Sigmoid colon (tissue), 7 donors: Measurements from ENCODE around the gene ACTR6. TPM values are rescaled to one million over a fixed set of nuclear protein-coding genes. Genes with fewer than 3 reads are reported as not detected.

Source experiments
- DNase-seq: peaks from one replicate; pipeline ENCODE4 v3.0.0-alpha.2; 2019
- H3K27ac ChIP-seq, 4 donors: fragments of 200-600 bp; sonication (generic); one replicate each; pipeline ENCODE4 v1.5.1; 2016 to 2019; ENCODE audit warnings: mild to moderate bottlenecking in 1 of 4
- H3K27me3 ChIP-seq, 3 donors: fragments of 200-600 bp; sonication (generic); one replicate each; pipeline ENCODE4 v1.5.1; 2019; ENCODE audit warnings: mild to moderate bottlenecking in 1 of 3
- H3K36me3 ChIP-seq, 4 donors: fragments of 200-600 bp; sonication (generic); one replicate each; pipeline ENCODE4 v1.5.1; 2016 to 2019
- H3K4me1 ChIP-seq, 4 donors: fragments of 200-600 bp; sonication (generic); one replicate each; pipeline ENCODE4 v1.5.1; 2017 to 2019
- H3K4me3 ChIP-seq, 4 donors: fragments of 200-600 bp; sonication (generic); one replicate each; pipeline ENCODE4 v1.5.1; 2017 to 2019; ENCODE audit warnings: mild to moderate bottlenecking in 2 of 4, moderate library complexity in 1 of 4
- H3K9me3 ChIP-seq, 4 donors: fragments of 200-600 bp in 3 of 4; sonication (generic) in 3 of 4; one replicate each; pipeline versions ENCODE4 v1.5.1 to v1.6.1; 2013 to 2019
- EP300 ChIP-seq, 4 donors: sonication (generic); formaldehyde crosslinking; IDR thresholded peaks; one replicate each; pipeline ENCODE4 v1.6.1; 2017; ENCODE audit warnings: antibody characterized with exemption in 4 of 4
- POLR2A ChIP-seq, 2 donors: fragments of 450-650 bp; IDR thresholded peaks; one replicate each; pipeline ENCODE4 v1.6.1; 2016; ENCODE audit warnings: antibody characterized with exemption in 2 of 2, mild to moderate bottlenecking in 2 of 2, moderate library complexity in 2 of 2
- POLR2AphosphoS5 ChIP-seq, 4 donors: sonication (generic); formaldehyde crosslinking; IDR thresholded peaks; one replicate each; pipeline ENCODE4 v1.6.1; 2017; ENCODE audit warnings: antibody characterized with exemption in 4 of 4
- WGBS, 2 donors: extraction: QIAGEN DNeasy Blood & Tissue Kit; methylation state at CpG; one replicate each; pipeline ENCODE4 v1.1.7; 2013; 5-methylcytosine and 5-hydroxymethylcytosine counted together
- intact Hi-C: fragments of 100-400 bp; cut with DNase I; formaldehyde crosslinking; loops from one replicate; pipeline ENCODE4 v1.15.1; 2023
- polyA plus RNA-seq, 3 donors: library from polyadenylated mRNA; stranded (reverse); fragments of 200-250 nt; gene quantifications; one replicate each; pipeline ENCODE4 v1.2.3, GENCODE V29; 2013
- total RNA-seq, 4 donors: library from RNA; depleted of rRNA; stranded (reverse); fragments of >200 nt; gene quantifications; one replicate each; pipeline ENCODE4 v1.1.0, GENCODE V29; 2016
- TF ChIP-seq, protein P1 (sequence below), 4 experiments: fragments of 450-650 bp in 3 of 4; fragments of 200-600 bp in 1 of 4; IDR thresholded peaks; one replicate each; pipeline ENCODE4 v1.5.1; 2016 to 2019; ENCODE audit warnings: antibody characterized with exemption in 4 of 4, mild to moderate bottlenecking in 3 of 4, moderate library complexity in 2 of 4
- donor health status: healthy with polysubstance abuse.
- donor health status: Bipolar disorder and iron deficiency.
- donor health status: healthy.

Gene ACTR6
- total and polyA plus RNA-seq, 7 donors = 9.1 to 37.5 (median 24.2) TPM

- Histone ChIP-seq H3K27me3 (no peaks in the 10 kb centered on the region), H3K4me3 (no peak overlapping the region), H3K4me1 (no peaks in the 10 kb centered on the region), H3K27ac (no peak overlapping the region), H3K9me3 (no peaks in the 10 kb centered on the region), H3K36me3 (no peaks in the 10 kb centered on the region)
- TF ChIP-seq POLR2A (IDR thresholded peaks at IDR 0.05) (no peak), POLR2AphosphoS5 (IDR thresholded peaks at IDR 0.05) (no peak), EP300 (IDR thresholded peaks at IDR 0.05) (no peak)
- TF ChIP-seq, protein P1, sequence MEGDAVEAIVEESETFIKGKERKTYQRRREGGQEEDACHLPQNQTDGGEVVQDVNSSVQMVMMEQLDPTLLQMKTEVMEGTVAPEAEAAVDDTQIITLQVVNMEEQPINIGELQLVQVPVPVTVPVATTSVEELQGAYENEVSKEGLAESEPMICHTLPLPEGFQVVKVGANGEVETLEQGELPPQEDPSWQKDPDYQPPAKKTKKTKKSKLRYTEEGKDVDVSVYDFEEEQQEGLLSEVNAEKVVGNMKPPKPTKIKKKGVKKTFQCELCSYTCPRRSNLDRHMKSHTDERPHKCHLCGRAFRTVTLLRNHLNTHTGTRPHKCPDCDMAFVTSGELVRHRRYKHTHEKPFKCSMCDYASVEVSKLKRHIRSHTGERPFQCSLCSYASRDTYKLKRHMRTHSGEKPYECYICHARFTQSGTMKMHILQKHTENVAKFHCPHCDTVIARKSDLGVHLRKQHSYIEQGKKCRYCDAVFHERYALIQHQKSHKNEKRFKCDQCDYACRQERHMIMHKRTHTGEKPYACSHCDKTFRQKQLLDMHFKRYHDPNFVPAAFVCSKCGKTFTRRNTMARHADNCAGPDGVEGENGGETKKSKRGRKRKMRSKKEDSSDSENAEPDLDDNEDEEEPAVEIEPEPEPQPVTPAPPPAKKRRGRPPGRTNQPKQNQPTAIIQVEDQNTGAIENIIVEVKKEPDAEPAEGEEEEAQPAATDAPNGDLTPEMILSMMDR (IDR thresholded peaks at IDR 0.05) = no peak
- no peak for DNase-seq
- 92 to 96% methylated on average over 2 of the region's 2 CpGs for WGBS, 2 donors
- intact Hi-C loops = no loop called here
These were observed 21.4 kb upstream of the ACTR6 start for GRCh38 chr12:100179252-100179651.

GRCh38 chr12:100184549-100185145 lies 16.0 kb upstream of the ACTR6 start:
- H3K4me1 ChIP-seq = peaks cover 0 to 25% (median 22%) of the 10 kb centered on the region in 4 donors
- 65 to 84% methylated on average over 8 of the region's 8 CpGs for WGBS, 2 donors
- intact Hi-C loops = no loop called here
- no peaks in the 10 kb centered on the region for H3K36me3 ChIP-seq
- H3K27me3 ChIP-seq = no peaks in the 10 kb centered on the region
- H3K4me3 ChIP-seq = no peak overlapping the region
- TF ChIP-seq EP300 (IDR thresholded peaks at IDR 0.05) (no peak), POLR2A (IDR thresholded peaks at IDR 0.05) (no peak), POLR2AphosphoS5 (IDR thresholded peaks at IDR 0.05) (no peak)
- TF ChIP-seq, protein P1 (IDR thresholded peaks at IDR 0.05) = no peak
- peak overlapping the region; percentile 59 to 71 (median 70) for H3K27ac ChIP-seq
- no peak for DNase-seq
- H3K9me3 ChIP-seq = no peaks in the 10 kb centered on the region

GRCh38 chr12:100185361-100185894 lies 15.2 kb upstream of the ACTR6 start:
- WGBS, 2 donors = 59 to 81% methylated on average over 5 of the region's 5 CpGs
- Histone ChIP-seq H3K4me1 (peaks cover 0 to 25% (median 22%) of the 10 kb centered on the region in 4 donors), H3K27ac (peak overlapping the region; percentile 59 to 71 (median 70)), H3K36me3 (no peaks in the 10 kb centered on the region), H3K9me3 (no peaks in the 10 kb centered on the region), H3K27me3 (no peaks in the 10 kb centered on the region), H3K4me3 (peak overlapping the region in 3 of 4 donors; percentile 1 to 23 (median 18))
- intact Hi-C loops = no loop called here
- no peak for DNase-seq
- TF ChIP-seq, protein P1 (IDR thresholded peaks at IDR 0.05) = no peak
- no peak for TF ChIP-seq EP300 (IDR thresholded peaks at IDR 0.05)
- TF ChIP-seq POLR2A (IDR thresholded peaks at IDR 0.05) = no peak
- TF ChIP-seq POLR2AphosphoS5 (IDR thresholded peaks at IDR 0.05) = no peak

DNA sequence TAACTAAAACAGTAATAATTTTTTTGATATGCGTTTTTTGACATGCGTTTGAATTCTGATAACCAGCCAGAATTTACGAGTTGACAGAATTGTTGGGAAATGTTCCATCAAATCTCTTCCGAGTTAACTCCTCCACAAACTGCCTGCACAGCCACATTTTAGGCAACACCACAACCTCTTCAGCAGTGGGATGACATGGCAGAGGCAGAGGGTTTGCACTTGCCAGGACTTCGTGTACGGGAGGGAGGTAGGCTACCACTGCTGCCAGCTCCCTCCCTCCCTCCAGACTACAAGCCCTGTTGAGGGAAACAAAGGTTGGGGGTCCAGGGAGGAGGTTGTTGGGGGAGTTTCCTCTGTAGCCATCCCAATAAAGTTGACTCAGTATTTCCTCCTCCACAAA lies 14.5 kb upstream of the ACTR6 start:
- no peaks in the 10 kb centered on the region for H3K36me3 ChIP-seq
- peaks cover 0 to 25% (median 22%) of the 10 kb centered on the region in 4 donors for H3K4me1 ChIP-seq
- H3K9me3 ChIP-seq = no peaks in the 10 kb centered on the region
- DNase-seq = no peak
- intact Hi-C loops = no loop called here
- TF ChIP-seq POLR2A (IDR thresholded peaks at IDR 0.05) (no peak), POLR2AphosphoS5 (IDR thresholded peaks at IDR 0.05) (no peak), EP300 (IDR thresholded peaks at IDR 0.05) (no peak)
- TF ChIP-seq, protein P1 (IDR thresholded peaks at IDR 0.05) = no peak
- 77 to 79% methylated on average over 6 of the region's 6 CpGs for WGBS, 2 donors
- peak overlapping the region; percentile 59 to 71 (median 70) for H3K27ac ChIP-seq
- H3K27me3 ChIP-seq = no peaks in the 10 kb centered on the region
- peak overlapping the region in 3 of 4 donors; percentile 1 to 23 (median 18) for H3K4me3 ChIP-seq
